ENCODE measurements around the gene CDK5. TPM values are rescaled to one million over a fixed set of nuclear protein-coding genes. Genes with fewer than 3 reads are reported as not detected.

Gene CDK5
- total and polyA plus RNA-seq, 3 experiments from 2014 or later = 14.3 to 23.2 (median 20.5) TPM

GRCh38 chr7:151061213-151062110 lies 3.8 kb upstream of the CDK5 start:
- peaks cover 24 to 47% (median 36%) of the 10 kb centered on the region in 3 donors for H3K4me1 Mint-ChIP-seq
- H3K27ac Mint-ChIP-seq = peak overlapping the region in 5 of 8 donors; percentile 38 to 90 (median 80)
- H3K4me3 Mint-ChIP-seq = peak overlapping the region; percentile 49 to 94 (median 82)
- Histone ChIP-seq H3K27ac (ENCODE audit: low read depth, low read length) (peak overlapping the region; percentile 91), H3K9me3 (ENCODE audit: low read length) (no peaks in the 10 kb centered on the region), H3K4me3 (ENCODE audit: low read length) (no peak overlapping the region), H3K36me3 (ENCODE audit: insufficient read depth, low read length) (peaks cover 11% of the 10 kb centered on the region), H3K27me3 (ENCODE audit: insufficient read depth, low read length, poor library complexity, severe bottlenecking) (no peaks in the 10 kb centered on the region), H3K4me1 (ENCODE audit: insufficient read depth, low read length) (peaks cover 36% of the 10 kb centered on the region)
- ChIA-PET CTCF (interaction anchor here (0.9 to 3.8 kb wide), 6 partner anchors 12 to 49 kb away, joined by 3 to 19 read pairs (median 5); partner anchors contain the start of gene FASTK), POLR2A (no interaction called here)
- H3K9me3 Mint-ChIP-seq = no peaks in the 10 kb centered on the region
- no peak for DNase-seq
- H3K27me3 Mint-ChIP-seq = no peaks in the 10 kb centered on the region
- peaks cover 0 to 34% (median 0%) of the 10 kb centered on the region in 3 donors for H3K36me3 Mint-ChIP-seq

- peak overlapping the region; percentile 82 to 94 (median 92) for H3K4me3 Mint-ChIP-seq
- peak in 1 of 5 donors; percentile 18 for DNase-seq
- Histone ChIP-seq H3K36me3 (ENCODE audit: insufficient read depth, low read length) (peaks cover 11% of the 10 kb centered on the region), H3K27me3 (ENCODE audit: insufficient read depth, low read length, poor library complexity, severe bottlenecking) (no peaks in the 10 kb centered on the region), H3K9me3 (ENCODE audit: low read length) (no peaks in the 10 kb centered on the region), H3K4me3 (ENCODE audit: low read length) (peak overlapping the region; percentile 94), H3K4me1 (ENCODE audit: insufficient read depth, low read length) (peaks cover 36% of the 10 kb centered on the region), H3K27ac (ENCODE audit: low read depth, low read length) (peak overlapping the region; percentile 91)
- no peaks in the 10 kb centered on the region for H3K9me3 Mint-ChIP-seq
- ChIA-PET CTCF (interaction anchor here (1.3 to 3.8 kb wide), 5 partner anchors 13 to 50 kb away, joined by 3 to 19 read pairs (median 5); partner anchors contain the start of gene FASTK), POLR2A (interaction anchor here (0.9 kb wide), 1 partner anchor 55 kb away, joined by 3 read pairs; no protein-coding TSS in a partner anchor)
- H3K36me3 Mint-ChIP-seq = peaks cover 0 to 30% (median 0%) of the 10 kb centered on the region in 3 donors
- H3K27ac Mint-ChIP-seq = peak overlapping the region in 6 of 8 donors; percentile 52 to 91 (median 73)
- no peaks in the 10 kb centered on the region for H3K27me3 Mint-ChIP-seq
- peaks cover 24 to 47% (median 36%) of the 10 kb centered on the region in 3 donors for H3K4me1 Mint-ChIP-seq
Measured at GRCh38 chr7:151060416-151061212, 2.9 kb upstream of the CDK5 start.

- Mint-ChIP-seq H3K27ac (peak overlapping the region in 6 of 8 donors; percentile 52 to 91 (median 73)), H3K9me3 (no peaks in the 10 kb centered on the region), H3K4me1 (peaks cover 24 to 47% (median 36%) of the 10 kb centered on the region in 3 donors), H3K36me3 (peaks cover 0 to 25% (median 0%) of the 10 kb centered on the region in 3 donors), H3K4me3 (peak overlapping the region; percentile 82 to 94 (median 92)), H3K27me3 (no peaks in the 10 kb centered on the region)
- DNase-seq = no peak
- Histone ChIP-seq H3K4me3 (ENCODE audit: low read length) (peak overlapping the region; percentile 94), H3K36me3 (ENCODE audit: insufficient read depth, low read length) (peaks cover 7% of the 10 kb centered on the region), H3K27ac (ENCODE audit: low read depth, low read length) (peak overlapping the region; percentile 91), H3K4me1 (ENCODE audit: insufficient read depth, low read length) (peaks cover 36% of the 10 kb centered on the region), H3K27me3 (ENCODE audit: insufficient read depth, low read length, poor library complexity, severe bottlenecking) (no peaks in the 10 kb centered on the region), H3K9me3 (ENCODE audit: low read length) (no peaks in the 10 kb centered on the region)
- ChIA-PET CTCF (interaction anchor here (1.3 to 3.8 kb wide), 4 partner anchors 21 to 51 kb away, joined by 5 to 19 read pairs (median 6); partner anchors contain the start of gene FASTK), POLR2A (interaction anchor here (0.9 kb wide), 1 partner anchor 55 kb away, joined by 3 read pairs; no protein-coding TSS in a partner anchor)
Measured at GRCh38 chr7:151060113-151060415, 2.4 kb upstream of the CDK5 start.

- peak; percentile 61 to 79 (median 73) for DNase-seq
- Mint-ChIP-seq H3K36me3 (peaks cover 0 to 23% (median 0%) of the 10 kb centered on the region in 3 donors), H3K4me1 (peaks cover 24 to 47% (median 36%) of the 10 kb centered on the region in 3 donors), H3K9me3 (no peaks in the 10 kb centered on the region), H3K27me3 (no peaks in the 10 kb centered on the region), H3K27ac (peak within 1 kb of the TSS; percentile 88 to 98 (median 98)), H3K4me3 (peak within 1 kb of the TSS; percentile 88 to 95 (median 94))
- peak within 1 kb of the TSS; percentile 94 for H3K4me3 ChIP-seq (ENCODE audit: low read length)
- ChIA-PET POLR2A (interaction anchor here (0.8 to 2.1 kb wide), 4 partner anchors 17 to 32 kb away, joined by 3 to 10 read pairs (median 6); partner anchors contain the start of genes ABCB8 and TMUB1), CTCF (interaction anchor here (1.0 to 3.8 kb wide), 6 partner anchors 21 to 75 kb away, joined by 3 to 19 read pairs (median 5); partner anchors contain the start of genes ABCB8 and FASTK)
- no peaks in the 10 kb centered on the region for H3K27me3 ChIP-seq (ENCODE audit: insufficient read depth, low read length, poor library complexity, severe bottlenecking)
- no peaks in the 10 kb centered on the region for H3K9me3 ChIP-seq (ENCODE audit: low read length)
- H3K4me1 ChIP-seq (ENCODE audit: insufficient read depth, low read length) = peaks cover 36% of the 10 kb centered on the region
- peak within 1 kb of the TSS; percentile 91 for H3K27ac ChIP-seq (ENCODE audit: low read depth, low read length)
- H3K36me3 ChIP-seq (ENCODE audit: insufficient read depth, low read length) = peaks cover 2% of the 10 kb centered on the region
Measured at GRCh38 chr7:151059367-151060112, 1.8 kb upstream of the CDK5 start, which contains the start of gene SLC4A2. TSS of gene SLC4A2 (plus strand) at chr7:151059589. CDS start at chr7:151061988, 2,399 bp downstream.

- no peaks in the 10 kb centered on the region for H3K36me3 ChIP-seq (ENCODE audit: insufficient read depth, low read length)
- H3K27me3 ChIP-seq (ENCODE audit: insufficient read depth, low read length, poor library complexity, severe bottlenecking) = no peaks in the 10 kb centered on the region
- Mint-ChIP-seq H3K36me3 (peaks cover 0 to 20% (median 0%) of the 10 kb centered on the region in 3 donors), H3K4me1 (peaks cover 24 to 47% (median 36%) of the 10 kb centered on the region in 3 donors), H3K27me3 (no peaks in the 10 kb centered on the region), H3K4me3 (peak overlapping the region; percentile 88 to 95 (median 94)), H3K27ac (peak overlapping the region; percentile 88 to 98 (median 98)), H3K9me3 (no peaks in the 10 kb centered on the region)
- peaks cover 36% of the 10 kb centered on the region for H3K4me1 ChIP-seq (ENCODE audit: insufficient read depth, low read length)
- peak in 1 of 5 donors; percentile 10 for DNase-seq
- ChIA-PET CTCF (interaction anchor here (0.6 to 1.6 kb wide), 5 partner anchors 30 to 96 kb away, joined by 3 to 5 read pairs (median 4); partner anchors contain the start of gene ABCB8), POLR2A (interaction anchor here (0.8 to 2.1 kb wide), 6 partner anchors 17 to 168 kb away, joined by 3 to 10 read pairs (median 6); partner anchors contain the start of genes ABCB8, ABCF2, FASTK and TMUB1)
- H3K9me3 ChIP-seq (ENCODE audit: low read length) = no peaks in the 10 kb centered on the region
- peak overlapping the region; percentile 91 for H3K27ac ChIP-seq (ENCODE audit: low read depth, low read length)
- peak overlapping the region; percentile 94 for H3K4me3 ChIP-seq (ENCODE audit: low read length)
Measured at GRCh38 chr7:151058781-151059366, 1.2 kb upstream of the CDK5 start.

GRCh38 chr7:151057989-151058780 lies 488 bp upstream of the CDK5 start:
- H3K27ac Mint-ChIP-seq = peak overlapping the region; percentile 88 to 98 (median 98)
- Histone ChIP-seq H3K27me3 (ENCODE audit: insufficient read depth, low read length, poor library complexity, severe bottlenecking) (no peaks in the 10 kb centered on the region), H3K4me1 (ENCODE audit: insufficient read depth, low read length) (peaks cover 39% of the 10 kb centered on the region), H3K36me3 (ENCODE audit: insufficient read depth, low read length) (no peaks in the 10 kb centered on the region), H3K9me3 (ENCODE audit: low read length) (no peaks in the 10 kb centered on the region), H3K4me3 (ENCODE audit: low read length) (peak overlapping the region; percentile 94), H3K27ac (ENCODE audit: low read depth, low read length) (peak overlapping the region; percentile 91)
- POLR2A ChIA-PET = interaction anchor here (0.8 to 2.1 kb wide), 5 partner anchors 18 to 169 kb away, joined by 5 to 10 read pairs (median 7); partner anchors contain the start of genes ABCB8, ABCF2, FASTK and TMUB1
- peaks cover 0 to 16% (median 0%) of the 10 kb centered on the region in 3 donors for H3K36me3 Mint-ChIP-seq
- peak; percentile 94 to 99 (median 96) for DNase-seq
- H3K4me3 Mint-ChIP-seq = peak overlapping the region; percentile 88 to 95 (median 94)
- no peaks in the 10 kb centered on the region for H3K9me3 Mint-ChIP-seq
- CTCF ChIA-PET = interaction anchor here (0.6 to 1.6 kb wide), 7 partner anchors 29 to 248 kb away, joined by 3 to 6 read pairs (median 4); partner anchors contain the start of gene ABCB8
- H3K27me3 Mint-ChIP-seq = no peaks in the 10 kb centered on the region
- peaks cover 24 to 47% (median 36%) of the 10 kb centered on the region in 3 donors for H3K4me1 Mint-ChIP-seq
